ENCODE measurements around the gene PPM1F.

Gene PPM1F

GRCh38 chr22:21996175-21996720 lies 43.6 kb upstream of the PPM1F start:
- DNase-seq: no peak
- 75% methylated on average over 4 of the region's 5 CpGs for WGBS
- Histone ChIP-seq H3K4ac (ENCODE audit: low read depth in 1 of 2, low read length in 2 of 2) (no peak overlapping the region), H3K4me3 (ENCODE audit: insufficient read depth in 1 of 2, low read depth in 1 of 2, low read length in 2 of 2) (no peak overlapping the region), H3K23ac (ENCODE audit: low read length in 2 of 2) (no peak overlapping the region), H4K91ac (ENCODE audit: low read length) (no peak overlapping the region), H3K18ac (ENCODE audit: low read depth in 1 of 2, low read length in 2 of 2) (no peak overlapping the region), H3K4me2 (ENCODE audit: low read length, poor library complexity, severe bottlenecking) (no peak overlapping the region), H2AK5ac (ENCODE audit: low read length, severe bottlenecking) (no peak overlapping the region), H3K27me3 (ENCODE audit: control insufficient read depth in 1 of 2, insufficient read depth in 1 of 2, low read length in 2 of 2) (peaks cover 32 to 46% of the 10 kb centered on the region in 2 experiments), H3K4me1 (ENCODE audit: control insufficient read depth, insufficient read depth, low read depth, low read length) (no peaks in the 10 kb centered on the region), H3K79me1 (replicated peaks; ENCODE audit: low read length, poor library complexity, severe bottlenecking) (no peaks in the 10 kb centered on the region), H2BK5ac (ENCODE audit: low read depth, low read length, poor library complexity, severe bottlenecking) (no peak overlapping the region), H2BK15ac (ENCODE audit: low read depth, poor library complexity, severe bottlenecking) (no peak overlapping the region), H3K9me3 (ENCODE audit: control insufficient read depth, low read length) (no peaks in the 10 kb centered on the region), H2AFZ (ENCODE audit: low read depth, low read length) (no peak overlapping the region), H3K27ac (ENCODE audit: low read length, poor library complexity, severe bottlenecking) (no peak overlapping the region), H3K36me3 (ENCODE audit: control insufficient read depth in 1 of 2, insufficient read depth in 2 of 2, low read depth in 1 of 2, low read length in 2 of 2) (no peaks in the 10 kb centered on the region), H4K8ac (ENCODE audit: low read length) (no peak overlapping the region), H2BK120ac (ENCODE audit: low read depth, low read length) (no peak overlapping the region), H3K14ac (ENCODE audit: low read length in 2 of 2) (no peak overlapping the region), H2BK12ac (ENCODE audit: low read length in 2 of 2) (no peak overlapping the region), H3K9ac (ENCODE audit: low read length) (no peak overlapping the region)

- Histone ChIP-seq H3K4me1 (ENCODE audit: control insufficient read depth, insufficient read depth, low read depth, low read length) (no peaks in the 10 kb centered on the region), H3K4ac (ENCODE audit: low read depth in 1 of 2, low read length in 2 of 2) (no peak overlapping the region), H3K14ac (ENCODE audit: low read length in 2 of 2) (no peak overlapping the region), H2BK12ac (ENCODE audit: low read length in 2 of 2) (no peak overlapping the region), H3K79me1 (replicated peaks; ENCODE audit: low read length, poor library complexity, severe bottlenecking) (no peaks in the 10 kb centered on the region), H2BK15ac (ENCODE audit: low read depth, poor library complexity, severe bottlenecking) (no peak overlapping the region), H3K18ac (ENCODE audit: low read depth in 1 of 2, low read length in 2 of 2) (no peak overlapping the region), H3K27me3 (ENCODE audit: control insufficient read depth in 1 of 2, insufficient read depth in 1 of 2, low read length in 2 of 2) (peaks cover 30 to 46% of the 10 kb centered on the region in 2 experiments), H2BK5ac (ENCODE audit: low read depth, low read length, poor library complexity, severe bottlenecking) (no peak overlapping the region), H4K8ac (ENCODE audit: low read length) (no peak overlapping the region), H3K36me3 (ENCODE audit: control insufficient read depth in 1 of 2, insufficient read depth in 2 of 2, low read depth in 1 of 2, low read length in 2 of 2) (no peaks in the 10 kb centered on the region), H3K23ac (ENCODE audit: low read length in 2 of 2) (no peak overlapping the region), H4K91ac (ENCODE audit: low read length) (no peak overlapping the region), H3K27ac (ENCODE audit: low read length, poor library complexity, severe bottlenecking) (no peak overlapping the region), H3K4me3 (ENCODE audit: insufficient read depth in 1 of 2, low read depth in 1 of 2, low read length in 2 of 2) (no peak overlapping the region), H2AK5ac (ENCODE audit: low read length, severe bottlenecking) (no peak overlapping the region), H3K9ac (ENCODE audit: low read length) (no peak overlapping the region), H3K9me3 (ENCODE audit: control insufficient read depth, low read length) (no peaks in the 10 kb centered on the region), H2BK120ac (ENCODE audit: low read depth, low read length) (no peak overlapping the region), H3K4me2 (ENCODE audit: low read length, poor library complexity, severe bottlenecking) (no peak overlapping the region), H2AFZ (ENCODE audit: low read depth, low read length) (no peak overlapping the region)
- WGBS: 89% methylated on average over 3 of the region's 3 CpGs
- DNase-seq: no peak
Observed at GRCh38 chr22:21995660-21996059, 43.0 kb upstream of the PPM1F start.

GRCh38 chr22:21994881-21995444 lies 42.3 kb upstream of the PPM1F start:
- 74% methylated on average over 3 of the region's 3 CpGs for WGBS
- no peak overlapping the region for H3K4me2 ChIP-seq (ENCODE audit: low read length, poor library complexity, severe bottlenecking)
- H3K4ac ChIP-seq (ENCODE audit: low read depth in 1 of 2, low read length in 2 of 2): no peak overlapping the region
- H4K8ac ChIP-seq (ENCODE audit: low read length): no peak overlapping the region
- H2BK12ac ChIP-seq (ENCODE audit: low read length in 2 of 2): no peak overlapping the region
- DNase-seq: no peak
- H3K36me3 ChIP-seq (ENCODE audit: control insufficient read depth in 1 of 2, insufficient read depth in 2 of 2, low read depth in 1 of 2, low read length in 2 of 2): no peaks in the 10 kb centered on the region
- no peaks in the 10 kb centered on the region for H3K9me3 ChIP-seq (ENCODE audit: control insufficient read depth, low read length)
- no peak overlapping the region for H4K91ac ChIP-seq (ENCODE audit: low read length)
- H3K23ac ChIP-seq (ENCODE audit: low read length in 2 of 2): no peak overlapping the region
- no peak overlapping the region for H3K4me3 ChIP-seq (ENCODE audit: insufficient read depth in 1 of 2, low read depth in 1 of 2, low read length in 2 of 2)
- H3K18ac ChIP-seq (ENCODE audit: low read depth in 1 of 2, low read length in 2 of 2): no peak overlapping the region
- no peaks in the 10 kb centered on the region for H3K79me1 ChIP-seq (replicated peaks; ENCODE audit: low read length, poor library complexity, severe bottlenecking)
- no peak overlapping the region for H2AK5ac ChIP-seq (ENCODE audit: low read length, severe bottlenecking)
- H2BK5ac ChIP-seq (ENCODE audit: low read depth, low read length, poor library complexity, severe bottlenecking): no peak overlapping the region
- peaks cover 34 to 52% of the 10 kb centered on the region in 2 experiments for H3K27me3 ChIP-seq (ENCODE audit: control insufficient read depth in 1 of 2, insufficient read depth in 1 of 2, low read length in 2 of 2)
- H3K27ac ChIP-seq (ENCODE audit: low read length, poor library complexity, severe bottlenecking): no peak overlapping the region
- H3K4me1 ChIP-seq (ENCODE audit: control insufficient read depth, insufficient read depth, low read depth, low read length): no peaks in the 10 kb centered on the region
- H2AFZ ChIP-seq (ENCODE audit: low read depth, low read length): no peak overlapping the region
- no peak overlapping the region for H2BK15ac ChIP-seq (ENCODE audit: low read depth, poor library complexity, severe bottlenecking)
- H3K14ac ChIP-seq (ENCODE audit: low read length in 2 of 2): no peak overlapping the region
- H2BK120ac ChIP-seq (ENCODE audit: low read depth, low read length): no peak overlapping the region
- H3K9ac ChIP-seq (ENCODE audit: low read length): no peak overlapping the region

- WGBS: 85% methylated on average over 7 of the region's 7 CpGs
- Histone ChIP-seq H4K8ac (ENCODE audit: low read length) (no peak overlapping the region), H2AFZ (ENCODE audit: low read depth, low read length) (no peak overlapping the region)
Observed at GRCh38 chr22:21992593-21993237, 40.1 kb upstream of the PPM1F start.

More at GRCh38 chr22:21992593-21993237, 40.1 kb upstream of the PPM1F start:
- no peak overlapping the region for H2BK5ac ChIP-seq (ENCODE audit: low read depth, low read length, poor library complexity, severe bottlenecking)
- no peak overlapping the region for H3K27ac ChIP-seq (ENCODE audit: low read length, poor library complexity, severe bottlenecking)
- no peak overlapping the region for H2AK5ac ChIP-seq (ENCODE audit: low read length, severe bottlenecking)
- H3K18ac ChIP-seq (ENCODE audit: low read depth in 1 of 2, low read length in 2 of 2): no peak overlapping the region
- H2BK15ac ChIP-seq (ENCODE audit: low read depth, poor library complexity, severe bottlenecking): no peak overlapping the region
- no peak overlapping the region for H3K4me2 ChIP-seq (ENCODE audit: low read length, poor library complexity, severe bottlenecking)
- no peaks in the 10 kb centered on the region for H3K36me3 ChIP-seq (ENCODE audit: control insufficient read depth in 1 of 2, insufficient read depth in 2 of 2, low read depth in 1 of 2, low read length in 2 of 2)
- no peak overlapping the region for H3K9ac ChIP-seq (ENCODE audit: low read length)
- no peak overlapping the region for H3K4me3 ChIP-seq (ENCODE audit: insufficient read depth in 1 of 2, low read depth in 1 of 2, low read length in 2 of 2)
- H2BK12ac ChIP-seq (ENCODE audit: low read length in 2 of 2): no peak overlapping the region
- H3K4me1 ChIP-seq (ENCODE audit: control insufficient read depth, insufficient read depth, low read depth, low read length): no peaks in the 10 kb centered on the region
- H3K23ac ChIP-seq (ENCODE audit: low read length in 2 of 2): no peak overlapping the region
- H3K9me3 ChIP-seq (ENCODE audit: control insufficient read depth, low read length): no peaks in the 10 kb centered on the region
- no peaks in the 10 kb centered on the region for H3K79me1 ChIP-seq (replicated peaks; ENCODE audit: low read length, poor library complexity, severe bottlenecking)
- H2BK120ac ChIP-seq (ENCODE audit: low read depth, low read length): no peak overlapping the region
- H3K27me3 ChIP-seq (ENCODE audit: control insufficient read depth in 1 of 2, insufficient read depth in 1 of 2, low read length in 2 of 2): peaks cover 41 to 64% of the 10 kb centered on the region in 2 experiments
- DNase-seq: no peak
- H3K14ac ChIP-seq (ENCODE audit: low read length in 2 of 2): no peak overlapping the region
- H4K91ac ChIP-seq (ENCODE audit: low read length): no peak overlapping the region
- no peak overlapping the region for H3K4ac ChIP-seq (ENCODE audit: low read depth in 1 of 2, low read length in 2 of 2)

All from mesenchymal stem cell (in vitro differentiated cells and primary cell).